Gastrocnemius medialis (tissue), 4 donors: ENCODE results near the gene VDAC1.

Experiments used
- POLR2A ChIP-seq, 2 donors: fragments of 450-650 bp; IDR thresholded peaks; one replicate each; pipeline ENCODE4 v1.6.1; 2017; ENCODE audit warnings: antibody characterized with exemption in 2 of 2, mild to moderate bottlenecking in 2 of 2, moderate library complexity in 2 of 2
- TF ChIP-seq, protein P1 (sequence below), 5 experiments: fragments of 450-650 bp in 3 of 5; fragments of 200-600 bp in 2 of 5; sonication (generic) in 2 of 5; IDR thresholded peaks in 4 of 5; conservative IDR thresholded peaks in 1 of 5; 1 replicate in 4 of 5; 2 replicates in 1 of 5; pipeline ENCODE4 v1.5.1; 2016 to 2019; ENCODE audit warnings: antibody characterized with exemption in 5 of 5, mild to moderate bottlenecking in 3 of 5, moderate library complexity in 3 of 5

DNA sequence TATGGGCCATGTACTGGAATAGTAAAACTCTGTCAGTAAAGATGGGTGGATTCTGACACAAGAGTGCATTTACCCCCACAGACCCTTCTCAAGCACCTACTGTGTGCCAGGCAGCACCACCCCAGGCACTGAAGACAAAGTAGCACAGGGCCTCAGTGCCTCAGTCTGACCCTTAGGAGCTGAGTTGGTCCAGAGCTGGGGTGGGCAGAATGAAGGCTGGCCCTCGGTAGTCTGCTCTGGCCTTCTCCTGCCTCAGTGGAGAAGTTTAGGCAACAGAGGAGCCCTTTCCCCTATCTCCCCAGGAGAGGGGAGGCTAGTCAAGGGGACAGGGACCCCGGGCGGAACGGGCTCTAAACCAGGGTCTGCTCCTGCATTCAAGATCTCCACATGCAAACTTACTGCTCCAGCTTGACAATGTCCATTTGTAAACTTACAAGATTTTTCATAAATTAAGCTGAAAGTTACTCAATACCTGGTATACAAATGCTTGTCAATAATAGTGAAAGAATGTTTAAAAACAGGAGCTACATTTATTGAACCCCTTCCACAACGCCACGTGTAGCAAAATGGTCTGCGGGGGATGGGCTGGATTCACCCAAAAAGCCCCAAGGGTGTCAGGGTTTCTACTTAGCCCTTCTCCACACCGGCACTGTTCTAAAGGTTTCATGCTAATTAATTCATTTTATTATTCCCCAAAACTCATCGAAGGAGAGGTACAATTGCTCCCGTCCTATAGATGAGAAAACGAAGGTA is 1.5 kb downstream of the VDAC1 start:
- TF ChIP-seq, protein P1, sequence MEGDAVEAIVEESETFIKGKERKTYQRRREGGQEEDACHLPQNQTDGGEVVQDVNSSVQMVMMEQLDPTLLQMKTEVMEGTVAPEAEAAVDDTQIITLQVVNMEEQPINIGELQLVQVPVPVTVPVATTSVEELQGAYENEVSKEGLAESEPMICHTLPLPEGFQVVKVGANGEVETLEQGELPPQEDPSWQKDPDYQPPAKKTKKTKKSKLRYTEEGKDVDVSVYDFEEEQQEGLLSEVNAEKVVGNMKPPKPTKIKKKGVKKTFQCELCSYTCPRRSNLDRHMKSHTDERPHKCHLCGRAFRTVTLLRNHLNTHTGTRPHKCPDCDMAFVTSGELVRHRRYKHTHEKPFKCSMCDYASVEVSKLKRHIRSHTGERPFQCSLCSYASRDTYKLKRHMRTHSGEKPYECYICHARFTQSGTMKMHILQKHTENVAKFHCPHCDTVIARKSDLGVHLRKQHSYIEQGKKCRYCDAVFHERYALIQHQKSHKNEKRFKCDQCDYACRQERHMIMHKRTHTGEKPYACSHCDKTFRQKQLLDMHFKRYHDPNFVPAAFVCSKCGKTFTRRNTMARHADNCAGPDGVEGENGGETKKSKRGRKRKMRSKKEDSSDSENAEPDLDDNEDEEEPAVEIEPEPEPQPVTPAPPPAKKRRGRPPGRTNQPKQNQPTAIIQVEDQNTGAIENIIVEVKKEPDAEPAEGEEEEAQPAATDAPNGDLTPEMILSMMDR (IDR thresholded peaks at IDR 0.05 in 4 of 5, conservative IDR thresholded peaks at IDR 0.05 in 1 of 5): no peak
- TF ChIP-seq POLR2A (IDR thresholded peaks at IDR 0.05): no peak
